OCI-M2 (cell line): Measurements from ENCODE around the gene SGTB.
A peak's percentile ranks its signal among the peaks of the same experiment; 100 is the strongest.

Experiments
- DNase-seq: peaks from one replicate; lab custom pipeline; 2025; ENCODE audit not compliant: unreplicated experiment; lab: John Stamatoyannopoulos, UW

SGTB gene

GRCh38 chr5:65721720-65722574, at the start of gene SGTB, which contains the start of gene NLN:
SGTB (minus strand) TSS chr5:65722109; CDS start chr5:65720807, 1,302 bp downstream.
NLN (plus strand) TSS chr5:65722205; CDS start chr5:65722374, 169 bp downstream.
- peak; percentile 21 for DNase-seq

- no peak for DNase-seq
These were observed 49.4 kb upstream of the SGTB start for GRCh38 chr5:65771266-65771665.

GRCh38 chr5:65769539-65769938, 47.6 kb upstream of the SGTB start:
- no peak for DNase-seq

- DNase-seq, result no peak
These were observed 46.9 kb upstream of the SGTB start for GRCh38 chr5:65768723-65769346.

GRCh38 chr5:65767565-65767964, 45.7 kb upstream of the SGTB start:
- no peak for DNase-seq

- no peak for DNase-seq
These were observed 44.9 kb upstream of the SGTB start for GRCh38 chr5:65766781-65767180.

- DNase-seq, result no peak
These were observed 44.3 kb upstream of the SGTB start for GRCh38 chr5:65766175-65766574.

GRCh38 chr5:65765582-65765981, 43.7 kb upstream of the SGTB start:
- DNase-seq, result no peak

- no peak for DNase-seq
These were observed 40.3 kb upstream of the SGTB start for GRCh38 chr5:65762234-65762633.

- DNase-seq, result no peak
These were observed 38.8 kb upstream of the SGTB start for GRCh38 chr5:65760504-65761275.

GRCh38 chr5:65758546-65759144, 36.7 kb upstream of the SGTB start:
- DNase-seq, result no peak

GRCh38 chr5:65753189-65753588, 31.3 kb upstream of the SGTB start:
- DNase-seq, result no peak

GRCh38 chr5:65750938-65751337, 29.0 kb upstream of the SGTB start:
- DNase-seq, result no peak

- DNase-seq, result no peak
These were observed 28.0 kb upstream of the SGTB start for GRCh38 chr5:65749956-65750355.

- no peak for DNase-seq
These were observed 27.4 kb upstream of the SGTB start for GRCh38 chr5:65749221-65749844.

GRCh38 chr5:65742565-65743231, 20.8 kb upstream of the SGTB start:
- DNase-seq, result no peak

GRCh38 chr5:65739162-65739561, 17.3 kb upstream of the SGTB start:
- no peak for DNase-seq

- no peak for DNase-seq
These were observed 16.4 kb upstream of the SGTB start for GRCh38 chr5:65738305-65738704.

- DNase-seq, result no peak
These were observed 15.9 kb upstream of the SGTB start for GRCh38 chr5:65737842-65738241.

- no peak for DNase-seq
These were observed 14.1 kb upstream of the SGTB start for GRCh38 chr5:65736011-65736410.
